OCI-LY1 (cell line): ENCODE results near the gene IKZF1.

Experiments
- H2AFZ ChIP-seq: fragments of 200-600 bp; sonication (generic), shearing (Covaris generic); 2 replicates; pipeline ENCODE4 v1.6.0; 2014; ENCODE audit warnings: antibody characterized with exemption, mild to moderate bottlenecking, low read length
- H3F3A ChIP-seq: fragments of 200-600 bp; sonication (generic), shearing (Covaris generic); 2 replicates; pipeline ENCODE4 v1.6.0; 2014; ENCODE audit warnings: mild to moderate bottlenecking, antibody characterized with exemption, low read length, moderate library complexity; ENCODE audit not compliant: insufficient read depth
- H3K27ac ChIP-seq: fragments of 200-600 bp; sonication (generic); 2 replicates; pipeline ENCODE4 v1.5.1; 2014; ENCODE audit warnings: low read length, mixed run types, mild to moderate bottlenecking, low read depth; ENCODE audit not compliant: poor library complexity, severe bottlenecking
- H3K27me3 ChIP-seq: fragments of 200-600 bp; sonication (generic); 2 replicates; pipeline ENCODE4 v1.6.0; 2014; ENCODE audit warnings: antibody characterized with exemption, mild to moderate bottlenecking, low read length, moderate library complexity; ENCODE audit not compliant: insufficient read depth
- H3K36me3 ChIP-seq: fragments of 200-600 bp; sonication (generic); 2 replicates; pipeline ENCODE4 v1.6.1; 2014; ENCODE audit warnings: mild to moderate bottlenecking, antibody characterized with exemption, low read length, moderate library complexity, mixed read lengths; ENCODE audit not compliant: insufficient read depth
- H3K4me1 ChIP-seq: fragments of 200-600 bp; sonication (generic); 2 replicates; pipeline ENCODE4 v1.5.1; 2014; ENCODE audit warnings: mild to moderate bottlenecking, low read length, moderate library complexity; ENCODE audit not compliant: insufficient read depth, severe bottlenecking
- H3K4me2 ChIP-seq: fragments of 200-600 bp; sonication (generic), shearing (Covaris generic); 2 replicates; pipeline ENCODE4 v1.6.1; 2014; ENCODE audit warnings: low read length
- H3K4me3 ChIP-seq: fragments of 200-600 bp; sonication (generic); 2 replicates; pipeline ENCODE4 v1.5.1; 2014; ENCODE audit warnings: low read length, low read depth, mild to moderate bottlenecking, mixed read lengths; ENCODE audit not compliant: poor library complexity, severe bottlenecking
- H3K79me2 ChIP-seq: fragments of 200-600 bp; shearing (Covaris generic); 2 replicates; pipeline ENCODE4 v1.6.1; 2016; ENCODE audit warnings: mixed run types, low read length, mixed read lengths; ENCODE audit not compliant: insufficient read depth
- H3K9ac ChIP-seq: fragments of 200-600 bp; sonication (generic), shearing (Covaris generic); 2 replicates; pipeline ENCODE4 v1.6.1; 2014; ENCODE audit warnings: mild to moderate bottlenecking, low read length, mixed read lengths
- H3K9me2 ChIP-seq: fragments of 200-600 bp; sonication (generic), shearing (Covaris generic); 2 replicates; pipeline ENCODE4 v1.6.1; 2014; ENCODE audit warnings: low read depth, mild to moderate bottlenecking, low read length, mixed read lengths
- H3K9me3 ChIP-seq: fragments of 200-600 bp; shearing (Covaris generic); 2 replicates; pipeline ENCODE4 v1.6.1; 2014; ENCODE audit warnings: low read length, mixed read lengths
- H4K20me1 ChIP-seq: fragments of 200-600 bp; sonication (generic), shearing (Covaris generic); 2 replicates; pipeline ENCODE4 v1.6.0; 2016; ENCODE audit warnings: mild to moderate bottlenecking, low read length; ENCODE audit not compliant: insufficient read depth
- EZH2 ChIP-seq: fragments of 200-600 bp; sonication (generic), shearing (Covaris generic); IDR thresholded peaks from 2 replicates; pipeline ENCODE4 v1.8.0; 2017; ENCODE audit warnings: borderline replicate concordance, mixed run types, mild to moderate bottlenecking, antibody characterized with exemption, low read length, moderate library complexity, mixed read lengths
- TF ChIP-seq, protein P1 (sequence below): fragments of 200-600 bp; sonication (generic), shearing (Covaris generic); IDR thresholded peaks from 2 replicates; pipeline ENCODE4 v1.5.1; 2017; ENCODE audit warnings: mild to moderate bottlenecking, antibody characterized with exemption, low read length, moderate library complexity, mixed read lengths

The IKZF1 gene

DNA sequence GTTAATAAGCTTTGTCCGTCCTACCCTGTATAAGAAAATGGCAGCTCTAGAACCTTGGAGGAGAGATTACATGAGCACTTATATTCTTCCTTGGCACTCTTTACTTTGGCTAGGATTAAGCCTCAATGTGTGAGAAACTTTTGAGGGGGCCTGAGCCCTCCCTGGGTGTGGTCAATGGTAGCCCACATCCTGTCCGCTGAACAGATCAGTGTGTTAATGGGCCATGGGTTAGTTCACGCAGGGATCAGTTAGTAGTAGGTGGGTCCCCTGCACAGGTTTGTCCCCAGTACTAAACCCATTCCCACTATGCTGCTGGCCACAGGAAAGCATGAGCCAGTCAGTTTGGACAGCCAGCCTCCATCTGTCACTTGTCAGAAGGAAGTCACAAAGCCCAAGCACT lies 20.2 kb upstream of the IKZF1 start:
- Histone ChIP-seq H3K27ac (no peak overlapping the region), H3K9me3 (no peaks in the 10 kb centered on the region), H3K4me3 (no peak overlapping the region), H3K36me3 (no peaks in the 10 kb centered on the region), H3K9ac (no peak overlapping the region), H2AFZ (no peak overlapping the region), H4K20me1 (no peaks in the 10 kb centered on the region), H3K4me1 (peaks cover 23% of the 10 kb centered on the region), H3K27me3 (no peaks in the 10 kb centered on the region), H3K9me2 (no peaks in the 10 kb centered on the region), H3F3A (no peaks in the 10 kb centered on the region), H3K4me2 (no peak overlapping the region), H3K79me2 (no peaks in the 10 kb centered on the region)
- TF ChIP-seq, protein P1, sequence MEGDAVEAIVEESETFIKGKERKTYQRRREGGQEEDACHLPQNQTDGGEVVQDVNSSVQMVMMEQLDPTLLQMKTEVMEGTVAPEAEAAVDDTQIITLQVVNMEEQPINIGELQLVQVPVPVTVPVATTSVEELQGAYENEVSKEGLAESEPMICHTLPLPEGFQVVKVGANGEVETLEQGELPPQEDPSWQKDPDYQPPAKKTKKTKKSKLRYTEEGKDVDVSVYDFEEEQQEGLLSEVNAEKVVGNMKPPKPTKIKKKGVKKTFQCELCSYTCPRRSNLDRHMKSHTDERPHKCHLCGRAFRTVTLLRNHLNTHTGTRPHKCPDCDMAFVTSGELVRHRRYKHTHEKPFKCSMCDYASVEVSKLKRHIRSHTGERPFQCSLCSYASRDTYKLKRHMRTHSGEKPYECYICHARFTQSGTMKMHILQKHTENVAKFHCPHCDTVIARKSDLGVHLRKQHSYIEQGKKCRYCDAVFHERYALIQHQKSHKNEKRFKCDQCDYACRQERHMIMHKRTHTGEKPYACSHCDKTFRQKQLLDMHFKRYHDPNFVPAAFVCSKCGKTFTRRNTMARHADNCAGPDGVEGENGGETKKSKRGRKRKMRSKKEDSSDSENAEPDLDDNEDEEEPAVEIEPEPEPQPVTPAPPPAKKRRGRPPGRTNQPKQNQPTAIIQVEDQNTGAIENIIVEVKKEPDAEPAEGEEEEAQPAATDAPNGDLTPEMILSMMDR: no peak
- no peak for TF ChIP-seq EZH2

DNA sequence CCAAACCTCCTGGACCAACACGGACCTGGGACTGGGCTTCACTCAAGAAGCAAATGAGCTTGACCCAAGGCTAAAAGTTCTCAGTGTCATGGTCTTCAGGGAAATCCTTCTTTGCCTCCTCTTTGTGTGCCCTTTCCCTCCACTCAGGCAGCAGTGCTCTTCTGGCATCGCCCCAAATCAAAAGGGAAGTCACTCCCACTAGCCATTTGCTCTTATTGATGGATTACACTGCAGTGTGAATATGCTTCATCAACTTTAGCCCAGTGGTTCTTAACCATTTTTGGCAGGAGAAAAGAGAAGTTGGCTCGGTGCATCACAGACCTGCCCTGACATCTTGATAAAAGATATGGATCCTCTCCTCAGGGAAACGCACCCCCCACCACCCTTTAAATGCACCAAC lies 19.2 kb upstream of the IKZF1 start:
- Histone ChIP-seq H3K4me2 (no peak overlapping the region), H3K4me3 (no peak overlapping the region), H3K79me2 (no peaks in the 10 kb centered on the region), H2AFZ (no peak overlapping the region), H3F3A (no peaks in the 10 kb centered on the region), H3K27ac (no peak overlapping the region), H4K20me1 (no peaks in the 10 kb centered on the region), H3K36me3 (no peaks in the 10 kb centered on the region), H3K9me3 (no peaks in the 10 kb centered on the region), H3K9ac (no peak overlapping the region), H3K9me2 (no peaks in the 10 kb centered on the region), H3K4me1 (peaks cover 23% of the 10 kb centered on the region), H3K27me3 (no peaks in the 10 kb centered on the region)
- TF ChIP-seq, protein P1: no peak
- no peak for TF ChIP-seq EZH2

DNA sequence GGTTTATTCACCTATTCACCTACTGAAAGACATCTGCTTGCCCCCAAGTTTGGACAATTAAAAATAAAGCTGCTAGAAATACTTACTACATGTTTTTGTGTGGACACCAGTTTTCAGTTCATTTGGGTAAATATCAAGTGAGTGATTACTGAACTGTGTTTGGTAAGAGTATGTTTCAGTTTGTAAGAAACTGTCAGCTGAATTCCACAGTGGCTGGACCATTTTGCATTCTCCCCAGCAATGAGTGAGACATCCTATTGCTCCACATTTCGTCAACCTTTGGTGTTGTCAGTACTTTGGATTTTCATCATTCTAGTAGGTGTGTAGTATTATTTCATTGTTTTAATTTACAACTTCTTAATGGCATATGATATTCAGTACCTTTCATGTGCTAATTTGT lies 17.4 kb upstream of the IKZF1 start:
- Histone ChIP-seq H3K36me3 (no peaks in the 10 kb centered on the region), H3K9me3 (no peaks in the 10 kb centered on the region), H3K9me2 (no peaks in the 10 kb centered on the region), H3K4me1 (peaks cover 10% of the 10 kb centered on the region), H3K79me2 (no peaks in the 10 kb centered on the region), H3K4me2 (no peak overlapping the region), H2AFZ (no peak overlapping the region), H3K4me3 (no peak overlapping the region), H3K27ac (no peak overlapping the region), H4K20me1 (no peaks in the 10 kb centered on the region), H3K9ac (no peak overlapping the region), H3F3A (no peaks in the 10 kb centered on the region), H3K27me3 (no peaks in the 10 kb centered on the region)
- TF ChIP-seq, protein P1: no peak
- no peak for TF ChIP-seq EZH2
